Trophoblast cell (in vitro differentiated cells and primary cell): ENCODE data around the gene PDE4B.

Source experiments
- DNase-seq, 2 donors: peaks; one replicate each; pipeline ENCODE4 v3.0.0-alpha.2; 2016
- H2AFZ ChIP-seq: 2 replicates; pipeline ENCODE4 v1.6.1; 2013; ENCODE audit warnings: low read length, moderate library complexity, mild to moderate bottlenecking; ENCODE audit not compliant: insufficient read depth, poor library complexity
- H2AK5ac ChIP-seq: 2 replicates; pipeline ENCODE4 v1.6.1; 2013; ENCODE audit warnings: mild to moderate bottlenecking, low read length
- H2BK120ac ChIP-seq: 2 replicates; pipeline ENCODE4 v1.6.1; 2013; ENCODE audit warnings: low read length, mild to moderate bottlenecking, moderate library complexity; ENCODE audit not compliant: insufficient read depth, poor library complexity
- H2BK12ac ChIP-seq: 2 replicates; pipeline ENCODE4 v1.6.1; 2013; ENCODE audit warnings: mild to moderate bottlenecking, low read length, moderate library complexity
- H2BK5ac ChIP-seq: 2 replicates; pipeline ENCODE4 v1.6.1; 2013; ENCODE audit warnings: low read length, low read depth, moderate library complexity, mild to moderate bottlenecking; ENCODE audit not compliant: poor library complexity
- H3K14ac ChIP-seq: 2 replicates; pipeline ENCODE4 v1.6.1; 2013; ENCODE audit warnings: mild to moderate bottlenecking, low read length
- H3K18ac ChIP-seq: 2 replicates; pipeline ENCODE4 v1.6.1; 2013; ENCODE audit warnings: mild to moderate bottlenecking, low read length
- H3K23ac ChIP-seq: 2 replicates; pipeline ENCODE4 v1.6.1; 2013; ENCODE audit warnings: low read length
- H3K27ac ChIP-seq: 2 replicates; pipeline ENCODE4 v1.5.1; 2013; ENCODE audit warnings: low read depth, mild to moderate bottlenecking, inconsistent platforms, low read length, moderate library complexity
- H3K27me3 ChIP-seq: 2 replicates; pipeline ENCODE4 v1.6.1; 2013; ENCODE audit warnings: inconsistent platforms, mild to moderate bottlenecking, low read length, moderate library complexity; ENCODE audit not compliant: insufficient read depth
- H3K36me3 ChIP-seq, 2 experiments: 1 replicate in 1 of 2; 2 replicates in 1 of 2; pipeline ENCODE4 v1.6.1; 2013; ENCODE audit warnings: low read length in 2 of 2, mild to moderate bottlenecking in 2 of 2, moderate library complexity in 1 of 2; ENCODE audit not compliant: insufficient read depth in 2 of 2, control insufficient read depth in 1 of 2
- H3K4ac ChIP-seq: 2 replicates; pipeline ENCODE4 v1.6.1; 2013; ENCODE audit warnings: low read depth, mild to moderate bottlenecking, low read length, moderate library complexity
- H3K4me1 ChIP-seq, 2 experiments: 1 replicate in 1 of 2; 2 replicates in 1 of 2; pipeline ENCODE4 v1.6.1; 2013; ENCODE audit warnings: low read length in 2 of 2, mild to moderate bottlenecking in 2 of 2, moderate library complexity in 1 of 2; ENCODE audit not compliant: insufficient read depth in 2 of 2, control insufficient read depth in 1 of 2
- H3K4me2 ChIP-seq: 2 replicates; pipeline ENCODE4 v1.6.1; 2013; ENCODE audit warnings: inconsistent platforms, mild to moderate bottlenecking, low read length, moderate library complexity
- H3K4me3 ChIP-seq: 2 replicates; pipeline ENCODE4 v1.5.1; 2013; ENCODE audit warnings: mild to moderate bottlenecking, low read depth, low read length, inconsistent platforms
- H3K79me1 ChIP-seq: one replicate; pipeline ENCODE4 v1.6.1; 2013; ENCODE audit warnings: low read length
- H3K79me2 ChIP-seq: 2 replicates; pipeline ENCODE4 v1.6.1; 2013; ENCODE audit warnings: low read length, mild to moderate bottlenecking; ENCODE audit not compliant: control insufficient read depth, insufficient read depth, poor library complexity
- H3K9ac ChIP-seq: 2 replicates; pipeline ENCODE4 v1.6.1; 2013; ENCODE audit warnings: mild to moderate bottlenecking, low read length
- H3K9me3 ChIP-seq: 2 replicates; pipeline ENCODE4 v1.6.1; 2013; ENCODE audit warnings: low read depth, mild to moderate bottlenecking, control low read depth, inconsistent platforms, low read length; ENCODE audit not compliant: insufficient read depth
- H4K12ac ChIP-seq: 2 replicates; pipeline ENCODE4 v1.6.1; 2013; ENCODE audit warnings: low read depth, mild to moderate bottlenecking, low read length, moderate library complexity
- H4K8ac ChIP-seq: 2 replicates; pipeline ENCODE4 v1.6.1; 2013; ENCODE audit warnings: low read depth, mild to moderate bottlenecking, low read length, moderate library complexity
- H4K91ac ChIP-seq: one replicate; pipeline ENCODE4 v1.6.1; 2013; ENCODE audit warnings: low read depth, mild to moderate bottlenecking, low read length, moderate library complexity
- WGBS: extraction: QIAGEN DNeasy Blood & Tissue Kit; methylation state at CpG from one replicate; pipeline ENCODE4 v1.1.7; 2013; ENCODE audit warnings: missing lambda C conversion rate; ENCODE audit not compliant: insufficient read length, insufficient coverage; ENCODE audit errors: extremely low coverage; 5-methylcytosine and 5-hydroxymethylcytosine counted together

The PDE4B gene

GRCh38 chr1:65955071-65955470 lies 162.4 kb downstream of the PDE4B start:
- DNase-seq, result no peak
- WGBS, result no CpG with 5 or more reads among the region's 3 CpGs
- Histone ChIP-seq H3K27ac (no peak overlapping the region), H3K14ac (no peak overlapping the region), H2BK5ac (no peak overlapping the region), H3K4ac (no peak overlapping the region), H4K8ac (no peak overlapping the region), H2BK12ac (no peak overlapping the region), H2BK120ac (no peak overlapping the region), H3K79me2 (no peaks in the 10 kb centered on the region), H4K91ac (no peak overlapping the region), H2AK5ac (no peak overlapping the region), H3K79me1 (no peaks in the 10 kb centered on the region), H3K27me3 (no peaks in the 10 kb centered on the region), H3K4me1 (no peaks in the 10 kb centered on the region), H3K23ac (no peak overlapping the region), H3K4me2 (no peak overlapping the region), H3K36me3 (no peaks in the 10 kb centered on the region), H2AFZ (no peak overlapping the region), H3K9me3 (no peaks in the 10 kb centered on the region), H3K4me3 (no peak overlapping the region), H3K18ac (no peak overlapping the region), H4K12ac (no peak overlapping the region), H3K9ac (no peak overlapping the region)

DNA sequence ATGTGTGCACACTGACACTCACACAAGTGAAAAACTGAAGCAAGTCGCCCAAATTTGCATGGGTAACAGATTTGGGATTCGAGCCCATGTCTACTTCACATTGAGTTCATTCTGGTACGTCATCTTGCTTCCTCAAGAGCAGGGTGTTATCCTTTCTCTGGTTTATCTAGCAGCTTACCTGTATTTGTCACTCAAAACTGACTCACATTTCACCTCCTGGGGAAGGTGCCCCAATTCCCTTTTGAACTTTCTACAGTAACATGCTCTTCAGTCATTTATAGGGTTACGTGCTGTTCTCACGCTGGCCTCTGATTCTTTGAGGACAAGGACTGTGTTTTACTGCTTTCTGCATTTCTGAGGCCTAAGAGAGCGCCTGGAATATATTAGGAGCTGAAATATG lies 162.8 kb downstream of the PDE4B start:
- Histone ChIP-seq H3K79me2 (no peaks in the 10 kb centered on the region), H3K27me3 (no peaks in the 10 kb centered on the region), H3K18ac (no peak overlapping the region), H3K4me3 (no peak overlapping the region), H3K4ac (no peak overlapping the region), H3K36me3 (no peaks in the 10 kb centered on the region), H4K12ac (no peak overlapping the region), H3K9ac (no peak overlapping the region), H2BK120ac (no peak overlapping the region), H3K4me1 (no peaks in the 10 kb centered on the region), H2AK5ac (no peak overlapping the region), H3K14ac (no peak overlapping the region), H2BK5ac (no peak overlapping the region), H3K23ac (no peak overlapping the region), H2BK12ac (no peak overlapping the region), H3K9me3 (no peaks in the 10 kb centered on the region), H3K79me1 (no peaks in the 10 kb centered on the region), H4K8ac (no peak overlapping the region), H2AFZ (no peak overlapping the region), H3K27ac (no peak overlapping the region), H4K91ac (no peak overlapping the region), H3K4me2 (no peak overlapping the region)
- no CpG with 5 or more reads among the region's 6 CpGs for WGBS
- DNase-seq, result no peak

GRCh38 chr1:65958561-65959350 lies 166.1 kb downstream of the PDE4B start:
- no CpG with 5 or more reads among the region's 12 CpGs for WGBS
- H3K4me2 ChIP-seq, result no peak overlapping the region
- peak in 1 of 2 donors; percentile 87 for DNase-seq

GRCh38 chr1:65959896-65960567 lies 167.3 kb downstream of the PDE4B start:
- Histone ChIP-seq H3K27me3 (no peaks in the 10 kb centered on the region), H2AK5ac (no peak overlapping the region), H3K14ac (no peak overlapping the region), H3K23ac (no peak overlapping the region), H3K79me2 (no peaks in the 10 kb centered on the region), H4K8ac (no peak overlapping the region), H3K9me3 (no peaks in the 10 kb centered on the region), H2BK5ac (no peak overlapping the region), H3K4me3 (no peak overlapping the region), H2BK120ac (no peak overlapping the region), H3K18ac (no peak overlapping the region), H3K36me3 (no peaks in the 10 kb centered on the region), H2AFZ (no peak overlapping the region), H4K91ac (no peak overlapping the region), H3K79me1 (no peaks in the 10 kb centered on the region), H4K12ac (no peak overlapping the region), H3K27ac (no peak overlapping the region), H3K4ac (no peak overlapping the region), H3K9ac (no peak overlapping the region), H2BK12ac (no peak overlapping the region), H3K4me2 (no peak overlapping the region), H3K4me1 (no peaks in the 10 kb centered on the region)
- no CpG with 5 or more reads among the region's 7 CpGs for WGBS
- peak; percentile 15 to 23 for DNase-seq

More at GRCh38 chr1:65958561-65959350, 166.1 kb downstream of the PDE4B start:
- H2AFZ ChIP-seq, result no peak overlapping the region
- H3K79me2 ChIP-seq, result no peaks in the 10 kb centered on the region
- no peak overlapping the region for H2BK12ac ChIP-seq
- no peak overlapping the region for H3K27ac ChIP-seq
- H2BK120ac ChIP-seq, result no peak overlapping the region
- no peaks in the 10 kb centered on the region for H3K36me3 ChIP-seq
- H3K14ac ChIP-seq, result no peak overlapping the region
- no peak overlapping the region for H3K4ac ChIP-seq
- no peak overlapping the region for H3K4me3 ChIP-seq
- no peak overlapping the region for H3K9ac ChIP-seq
- H4K91ac ChIP-seq, result no peak overlapping the region
- no peaks in the 10 kb centered on the region for H3K79me1 ChIP-seq
- H4K12ac ChIP-seq, result no peak overlapping the region
- no peaks in the 10 kb centered on the region for H3K4me1 ChIP-seq
- no peaks in the 10 kb centered on the region for H3K27me3 ChIP-seq
- no peak overlapping the region for H3K18ac ChIP-seq
- H2AK5ac ChIP-seq, result no peak overlapping the region
- no peaks in the 10 kb centered on the region for H3K9me3 ChIP-seq
- H4K8ac ChIP-seq, result no peak overlapping the region
- H2BK5ac ChIP-seq, result no peak overlapping the region
- H3K23ac ChIP-seq, result no peak overlapping the region
